ENCODE measurements around the gene PIN4.
A peak's percentile ranks its signal among the peaks of the same experiment; 100 is the strongest.
"Not testable (repeated sequence)": the region's sequence is repeated elsewhere in the genome, so short reads cannot be mapped to it uniquely, and the experiment has no call there.

PIN4 gene

GRCh38 chrX:72182924-72183323, 1.4 kb downstream of the PIN4 start:
- peak overlapping the region; percentile 87; the same call in 1 of the 2 replicates for H3K4me3 ChIP-seq (ENCODE audit: low read length)
- DNase-seq (ENCODE audit: low read depth, low spot score): no peak

GRCh38 chrX:72201836-72202536, 20.4 kb downstream of the PIN4 start:
- DNase-seq (ENCODE audit: low read depth, low spot score): no peak
- no peak overlapping the region for H3K4me3 ChIP-seq (ENCODE audit: low read length)

GRCh38 chrX:72202792-72203401, 21.3 kb downstream of the PIN4 start:
- H3K4me3 ChIP-seq (ENCODE audit: low read length): no peak overlapping the region
- no peak for DNase-seq (ENCODE audit: low read depth, low spot score)

GRCh38 chrX:72203421-72203820, 21.9 kb downstream of the PIN4 start:
- H3K4me3 ChIP-seq (ENCODE audit: low read length): no peak overlapping the region
- DNase-seq (ENCODE audit: low read depth, low spot score): no peak

GRCh38 chrX:72205706-72206105, 24.1 kb downstream of the PIN4 start:
- no peak overlapping the region for H3K4me3 ChIP-seq (ENCODE audit: low read length)
- DNase-seq (ENCODE audit: low read depth, low spot score): no peak

GRCh38 chrX:72207366-72207765, 25.8 kb downstream of the PIN4 start:
- no peak overlapping the region for H3K4me3 ChIP-seq (ENCODE audit: low read length)
- DNase-seq (ENCODE audit: low read depth, low spot score): no peak

GRCh38 chrX:72208126-72208800, 26.7 kb downstream of the PIN4 start:
- H3K4me3 ChIP-seq (ENCODE audit: low read length): no peak overlapping the region
- DNase-seq (ENCODE audit: low read depth, low spot score): no peak

- H3K4me3 ChIP-seq (ENCODE audit: low read length): no peak overlapping the region
- DNase-seq (ENCODE audit: low read depth, low spot score): no peak
These were observed 35.4 kb downstream of the PIN4 start for GRCh38 chrX:72216973-72217372.

- H3K4me3 ChIP-seq (ENCODE audit: low read length); DNase-seq (ENCODE audit: low read depth, low spot score): not testable (repeated sequence)
These were observed 38.8 kb downstream of the PIN4 start for GRCh38 chrX:72220375-72220774.

GRCh38 chrX:72230290-72230689, 48.7 kb downstream of the PIN4 start:
- no peak for DNase-seq (ENCODE audit: low read depth, low spot score)
- H3K4me3 ChIP-seq (ENCODE audit: low read length): no peak overlapping the region

GRCh38 chrX:72236841-72237240, 55.3 kb downstream of the PIN4 start:
- peak overlapping the region; percentile 44 for H3K4me3 ChIP-seq (ENCODE audit: low read length)
- no peak for DNase-seq (ENCODE audit: low read depth, low spot score)

GRCh38 chrX:72238183-72238582, 56.6 kb downstream of the PIN4 start:
- H3K4me3 ChIP-seq (ENCODE audit: low read length): peak overlapping the region; percentile 71
- no peak for DNase-seq (ENCODE audit: low read depth, low spot score)

- DNase-seq (ENCODE audit: low read depth, low spot score): peak; percentile 82
- H3K4me3 ChIP-seq (ENCODE audit: low read length): peak within 1 kb of the TSS; percentile 71
These were observed 57.3 kb downstream of the PIN4 start, which contains the start of gene ERCC6L for GRCh38 chrX:72238721-72239475. TSS of gene ERCC6L (minus strand) at chrX:72239027. CDS start at chrX:72238911, 116 bp downstream.

- no peak for DNase-seq (ENCODE audit: low read depth, low spot score)
- H3K4me3 ChIP-seq (ENCODE audit: low read length): no peak overlapping the region
These were observed 59.4 kb downstream of the PIN4 start for GRCh38 chrX:72240976-72241375.

GRCh38 chrX:72243472-72243871, 61.9 kb downstream of the PIN4 start:
- H3K4me3 ChIP-seq (ENCODE audit: low read length): no peak overlapping the region

GRCh38 chrX:72245461-72246089, 64.0 kb downstream of the PIN4 start:
- DNase-seq (ENCODE audit: low read depth, low spot score): no peak
- no peak overlapping the region for H3K4me3 ChIP-seq (ENCODE audit: low read length)

More at GRCh38 chrX:72243472-72243871, 61.9 kb downstream of the PIN4 start:
- DNase-seq (ENCODE audit: low read depth, low spot score): no peak

- DNase-seq (ENCODE audit: low read depth, low spot score): no peak
- no peak overlapping the region for H3K4me3 ChIP-seq (ENCODE audit: low read length)
These were observed 65.8 kb downstream of the PIN4 start for GRCh38 chrX:72247206-72247942.
